ENCODE data around the gene IGF2BP2.
"Not testable (repeated sequence)": the region's sequence is repeated elsewhere in the genome, so short reads cannot be mapped to it uniquely, and the experiment has no call there.

IGF2BP2 gene

DNA sequence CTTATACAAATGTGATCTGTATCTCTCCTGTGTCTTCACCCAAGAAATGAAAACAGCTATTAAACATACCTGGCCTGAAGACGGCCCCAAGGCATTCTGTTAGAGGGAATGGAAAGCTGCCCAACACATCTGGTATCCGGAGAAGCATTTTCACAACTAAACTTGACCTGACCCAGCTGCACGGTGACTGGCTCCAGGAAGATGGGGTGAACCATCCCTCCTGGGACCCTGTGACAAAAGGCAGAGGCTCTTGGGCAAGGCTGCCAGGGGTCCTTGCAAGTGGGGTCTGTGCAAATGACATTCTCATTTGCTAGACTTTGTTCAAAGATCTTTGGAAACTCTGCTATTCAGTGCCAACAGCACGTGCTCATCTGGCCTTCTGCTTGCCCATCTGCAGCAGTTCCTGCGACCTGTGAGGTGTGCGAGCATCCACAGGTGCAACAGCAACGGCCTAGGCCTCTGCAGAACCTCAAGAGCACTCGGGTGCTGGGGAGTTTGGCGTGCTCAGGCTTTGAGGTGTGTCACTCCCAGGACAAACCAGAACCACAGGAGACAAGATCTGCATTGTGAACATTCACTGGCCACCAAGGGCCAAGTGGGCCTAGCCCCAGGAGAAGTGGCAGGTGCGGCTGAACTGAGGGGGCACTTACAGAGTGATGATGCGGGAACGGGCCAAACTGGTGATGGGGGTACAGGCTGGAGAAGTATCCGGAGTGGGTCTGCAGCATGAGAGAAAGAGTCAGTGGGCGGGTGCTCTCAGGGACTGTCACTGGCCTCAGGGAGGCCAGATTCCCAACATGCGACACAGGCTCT lies 166.9 kb downstream of the IGF2BP2 start:
- no peak for DNase-seq

DNA sequence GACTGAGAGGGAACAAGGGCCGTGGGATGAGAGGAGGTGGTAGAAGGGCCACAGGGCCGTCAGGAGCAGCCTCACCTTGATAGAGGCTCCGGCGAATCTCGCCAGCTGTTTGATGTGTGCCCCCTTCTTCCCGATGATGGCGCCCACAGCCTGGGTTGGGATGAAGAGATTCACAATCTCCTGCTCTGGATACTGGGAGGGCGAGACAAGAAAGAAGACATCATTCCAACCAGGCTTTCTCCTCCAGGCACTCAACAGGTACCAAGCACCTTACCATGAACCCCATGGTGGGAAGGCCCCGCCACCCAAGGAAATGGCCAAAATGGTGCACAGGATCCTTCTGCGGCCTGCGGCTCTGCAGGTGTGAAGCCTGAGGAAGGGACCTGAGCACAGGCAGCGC lies 167.6 kb downstream of the IGF2BP2 start:
- no peak for DNase-seq

DNA sequence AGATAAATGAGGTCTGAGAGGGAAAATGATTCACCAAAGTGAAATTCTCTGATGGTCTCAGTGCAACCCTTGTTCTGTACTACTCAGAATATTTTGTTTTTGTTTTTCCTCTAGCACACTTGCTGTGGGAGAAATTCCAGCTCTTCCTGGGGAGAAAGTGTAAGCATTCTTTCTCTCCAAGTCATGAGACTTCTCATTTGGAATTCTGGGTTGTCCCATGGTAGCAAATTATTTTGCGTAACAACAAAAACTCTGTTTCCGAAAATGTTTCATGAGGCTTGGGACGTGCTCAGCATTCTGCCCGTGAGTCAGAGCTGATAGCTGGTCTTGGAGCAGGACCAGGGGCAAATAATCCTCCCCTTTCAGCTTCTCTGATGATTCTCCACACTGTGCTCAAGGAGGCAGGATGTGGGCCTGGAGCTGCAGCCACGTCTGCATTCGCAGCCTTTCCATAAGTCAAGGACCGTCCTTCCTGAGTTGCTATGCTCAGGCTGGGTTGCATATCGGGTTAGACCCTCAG lies 168.5 kb downstream of the IGF2BP2 start:
- no peak for DNase-seq

DNA sequence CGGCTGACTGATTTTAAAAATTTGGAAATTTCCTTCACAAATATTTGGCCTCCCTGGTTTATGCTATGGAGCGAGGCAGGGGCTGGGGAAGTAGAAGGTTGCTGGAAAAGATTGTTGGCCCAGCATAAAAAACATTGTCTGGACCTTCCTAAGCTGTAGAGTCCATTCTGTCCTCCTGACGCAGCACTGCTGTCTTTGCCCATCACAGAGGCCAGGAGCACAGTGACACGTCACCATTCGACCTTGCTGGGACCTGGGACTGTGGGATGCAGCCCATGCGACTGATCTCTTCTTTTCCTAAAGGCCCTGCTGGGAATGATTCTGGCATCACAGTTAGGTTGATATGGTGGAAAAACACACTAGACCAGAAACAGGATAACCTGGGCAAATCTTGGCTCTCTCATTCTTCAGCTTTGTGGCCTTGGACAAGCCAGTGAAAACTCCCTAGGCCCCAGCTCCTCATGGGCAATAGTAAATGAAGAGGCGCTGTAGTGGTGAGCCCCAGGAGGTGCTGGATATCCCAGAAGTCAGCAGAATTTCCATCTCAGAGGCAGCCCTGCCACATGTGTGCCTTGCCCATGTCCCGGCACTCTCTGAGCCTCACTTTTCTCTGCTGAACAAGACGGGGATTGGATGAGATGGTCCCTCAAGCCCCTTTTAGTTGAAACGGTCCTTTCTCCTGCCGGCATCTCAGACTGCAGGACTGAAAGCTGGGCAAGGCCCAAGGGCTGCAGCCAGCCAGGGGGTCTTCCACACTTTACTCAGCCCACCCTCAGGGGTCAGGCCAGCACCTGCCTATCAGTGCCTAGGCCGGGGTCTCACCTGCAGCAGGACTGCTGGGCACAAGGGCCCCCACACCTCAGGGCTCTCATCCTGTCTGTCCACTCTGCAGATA lies 169.2 kb downstream of the IGF2BP2 start:
- DNase-seq = no peak

DNA sequence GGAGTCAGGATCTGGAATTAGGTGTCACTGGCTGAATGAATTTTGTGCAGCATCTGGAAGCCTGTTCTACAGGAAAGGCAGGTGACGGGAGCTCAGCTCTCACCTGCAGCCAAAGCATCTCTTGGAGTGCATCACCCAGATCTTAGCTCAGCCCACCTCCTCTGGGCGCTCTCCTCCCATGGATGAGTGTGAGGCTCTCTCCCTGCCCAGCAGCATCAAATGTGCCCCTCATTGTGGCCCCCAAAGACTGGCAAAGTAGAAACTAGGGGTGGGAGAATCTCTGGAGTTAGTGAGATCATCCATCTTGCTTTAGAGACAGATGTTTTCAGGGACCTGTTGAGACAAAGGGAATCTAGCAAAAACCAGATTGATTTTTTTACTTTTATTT lies 170.1 kb downstream of the IGF2BP2 start:
- DNase-seq = no peak

DNA sequence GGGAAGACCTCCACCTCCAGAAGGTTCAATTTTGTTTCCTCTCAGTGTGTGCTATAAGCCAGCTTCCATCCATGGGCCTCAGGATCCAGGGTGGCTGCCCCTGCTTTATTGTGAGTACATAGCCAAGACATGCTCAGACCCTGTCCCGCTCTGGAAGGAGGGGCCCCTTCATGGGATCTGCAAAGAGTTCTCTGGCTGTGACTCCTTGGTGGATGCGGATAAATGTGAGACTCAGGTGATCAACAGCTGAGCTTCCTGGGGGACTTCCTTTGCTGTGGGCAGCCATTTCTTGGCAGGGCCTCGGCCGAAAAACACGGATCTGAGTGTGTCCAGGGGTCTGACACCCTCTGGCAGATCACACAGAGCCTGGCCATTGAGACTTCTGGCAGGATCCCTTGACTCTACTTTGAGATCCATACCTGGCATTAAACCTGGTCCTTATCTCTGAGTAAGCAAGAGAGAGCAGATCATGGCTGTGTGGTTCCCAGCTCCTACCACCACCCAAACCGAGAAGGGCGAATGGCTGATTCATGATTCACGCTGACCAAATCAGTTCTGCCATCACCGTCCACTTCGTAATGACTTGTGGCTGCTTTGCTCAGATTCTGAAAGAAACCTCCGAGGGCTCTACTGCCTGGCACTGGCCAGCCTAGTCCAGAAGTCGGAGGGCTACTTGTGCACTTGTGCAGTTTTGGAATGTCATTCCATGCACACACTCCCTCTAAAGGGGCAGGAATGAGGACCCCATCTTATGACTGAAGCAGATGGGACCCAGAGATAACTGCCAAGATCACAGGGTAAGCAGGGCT lies 170.7 kb downstream of the IGF2BP2 start:
- DNase-seq = no peak

DNA sequence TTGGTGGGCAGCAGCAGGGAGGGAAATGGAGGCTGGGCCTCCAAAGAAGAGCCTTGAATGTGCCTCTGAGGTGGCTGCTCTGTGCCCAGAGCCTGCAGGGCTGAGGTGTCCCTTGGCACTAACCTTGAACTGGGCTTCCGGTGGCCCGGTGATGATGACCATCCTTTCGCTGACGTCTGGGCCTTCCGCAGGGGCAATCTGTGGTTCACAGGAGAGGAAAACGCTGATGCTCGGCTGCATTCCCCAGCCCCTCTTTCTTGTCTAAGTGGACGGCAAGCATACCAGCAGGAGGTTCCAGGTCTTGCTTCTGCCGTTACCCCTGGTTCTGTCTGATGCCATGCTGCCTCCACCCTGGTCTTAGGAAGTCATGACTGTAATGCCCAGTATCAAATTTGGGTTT lies 172.9 kb downstream of the IGF2BP2 start:
- no peak for DNase-seq

DNA sequence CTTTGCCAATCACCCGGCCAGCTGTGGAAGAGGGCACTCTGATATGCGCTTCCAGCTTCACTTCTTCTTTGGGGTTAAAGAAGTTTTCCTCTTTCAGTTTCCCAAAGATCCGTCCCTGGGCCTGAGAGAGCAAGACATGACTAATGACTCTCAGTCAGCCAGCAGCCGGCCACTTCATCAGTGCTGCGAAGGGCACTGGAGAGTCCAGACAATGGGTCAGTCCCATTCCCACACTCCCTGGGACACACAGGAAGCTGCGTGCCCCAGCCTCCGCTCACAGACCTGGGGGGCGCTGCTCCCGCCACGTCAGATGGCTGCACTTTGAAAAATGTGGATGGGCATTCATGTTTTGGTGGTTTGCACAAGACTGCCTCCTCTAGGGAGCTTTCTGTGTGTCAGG lies 175.4 kb downstream of the IGF2BP2 start:
- DNase-seq = peak in 1 of 2 donors; percentile 4

DNA sequence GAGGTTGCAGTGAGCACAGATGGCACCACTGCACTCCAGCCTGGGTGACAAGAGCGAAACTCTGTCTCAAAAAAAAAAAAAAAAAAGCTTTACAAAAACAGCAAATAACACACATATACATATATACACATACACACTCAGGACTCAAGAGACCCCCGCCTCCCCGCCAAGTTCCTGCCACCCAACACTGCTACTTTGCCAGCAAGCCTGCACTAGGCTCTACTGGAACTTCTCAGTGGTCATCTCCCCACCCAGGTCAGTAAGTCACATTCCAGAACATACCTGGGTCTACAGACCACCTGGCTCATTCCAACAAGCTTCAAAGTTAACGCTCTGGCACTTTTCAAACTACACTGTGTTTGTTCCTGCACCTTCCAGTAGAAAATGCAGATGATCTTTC lies 176.4 kb downstream of the IGF2BP2 start:
- DNase-seq = no peak

DNA sequence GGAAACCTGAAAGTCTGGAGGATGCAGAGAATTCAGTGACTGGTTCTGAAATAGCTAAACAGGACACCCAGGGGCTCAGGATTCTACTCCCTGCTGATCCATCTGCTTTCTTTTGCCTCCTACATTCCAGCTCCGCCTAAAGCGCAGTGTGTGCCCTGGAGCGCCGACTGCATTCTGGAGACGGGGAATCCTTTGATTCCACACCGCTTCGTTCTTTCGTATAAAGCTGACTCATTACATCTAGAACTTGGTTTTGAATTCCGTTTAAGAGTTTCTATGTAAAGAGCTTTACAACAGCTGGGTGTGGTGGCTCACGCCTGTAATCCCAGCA lies 177.0 kb downstream of the IGF2BP2 start:
- DNase-seq = no peak

DNA sequence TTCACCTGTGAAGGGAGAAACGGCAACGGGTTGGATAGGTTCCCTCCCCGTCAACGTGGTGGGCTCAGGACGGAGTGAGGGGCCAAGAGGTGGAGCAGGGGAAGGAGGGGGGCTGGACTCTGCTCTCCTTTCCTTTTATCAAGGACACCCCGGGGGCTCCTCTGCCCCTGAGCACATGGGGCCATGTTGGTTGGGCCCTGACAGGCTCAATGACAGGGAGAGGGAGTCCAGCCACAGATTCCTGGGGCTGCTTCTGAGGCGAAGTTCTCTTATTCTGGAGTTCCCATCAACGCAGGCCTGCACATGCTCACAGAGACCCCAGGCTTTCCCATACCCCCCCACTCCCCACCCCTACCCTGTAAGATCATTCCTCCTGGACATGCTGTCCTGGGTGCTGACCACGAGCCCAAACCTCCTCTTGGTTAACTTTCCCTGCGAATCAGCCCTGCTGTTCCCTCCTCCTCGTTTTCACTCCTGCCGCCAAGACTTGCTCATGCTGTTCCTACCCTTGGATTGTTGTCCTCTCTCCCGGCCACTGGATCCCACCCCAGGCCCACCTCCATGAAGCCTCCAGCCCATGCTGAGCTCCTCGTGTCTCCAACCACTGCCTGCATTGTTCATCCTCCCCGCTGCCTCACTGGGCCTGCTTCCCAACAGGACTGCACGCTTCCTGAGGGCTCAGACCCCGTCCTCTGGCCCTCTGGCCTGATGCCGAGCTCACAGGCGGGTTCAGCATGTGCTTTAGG lies 177.5 kb downstream of the IGF2BP2 start:
- DNase-seq = no peak

DNA sequence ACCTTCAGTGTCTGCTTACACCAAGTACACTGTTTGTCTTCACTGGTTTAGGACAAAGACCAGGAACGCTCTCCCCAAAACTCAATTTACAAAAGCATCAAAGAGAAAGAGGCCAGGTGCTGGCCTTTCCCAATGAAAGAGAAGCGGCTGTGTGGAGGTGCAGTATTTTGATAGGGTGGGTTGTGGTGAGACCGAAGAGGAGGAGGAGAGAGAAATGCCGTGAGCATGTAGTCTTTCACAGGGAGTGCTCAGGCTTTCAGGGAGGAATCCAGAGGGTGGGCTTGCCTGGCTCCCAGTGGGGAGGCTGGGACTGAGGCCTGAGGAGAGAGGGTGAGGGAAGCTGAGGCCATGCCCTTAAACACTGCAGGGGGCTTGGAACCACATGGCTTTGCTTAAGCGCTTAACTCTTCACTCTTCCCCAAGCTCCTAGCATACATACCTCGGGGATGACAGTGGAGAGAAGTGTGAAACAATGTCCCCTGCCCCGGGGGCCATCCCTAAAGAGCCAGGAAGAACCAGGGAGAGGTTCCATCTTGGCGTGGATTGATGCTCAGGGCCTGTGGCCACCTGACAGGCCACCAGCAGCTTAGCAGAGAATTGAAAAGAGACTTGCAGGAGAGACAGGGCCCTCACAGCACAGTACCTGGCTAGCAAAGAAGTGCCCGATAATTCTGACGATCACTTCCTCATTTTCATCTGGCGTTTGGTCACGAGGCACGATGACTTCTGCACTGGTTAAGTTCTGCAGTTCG lies 178.3 kb downstream of the IGF2BP2 start:
- no peak for DNase-seq

DNA sequence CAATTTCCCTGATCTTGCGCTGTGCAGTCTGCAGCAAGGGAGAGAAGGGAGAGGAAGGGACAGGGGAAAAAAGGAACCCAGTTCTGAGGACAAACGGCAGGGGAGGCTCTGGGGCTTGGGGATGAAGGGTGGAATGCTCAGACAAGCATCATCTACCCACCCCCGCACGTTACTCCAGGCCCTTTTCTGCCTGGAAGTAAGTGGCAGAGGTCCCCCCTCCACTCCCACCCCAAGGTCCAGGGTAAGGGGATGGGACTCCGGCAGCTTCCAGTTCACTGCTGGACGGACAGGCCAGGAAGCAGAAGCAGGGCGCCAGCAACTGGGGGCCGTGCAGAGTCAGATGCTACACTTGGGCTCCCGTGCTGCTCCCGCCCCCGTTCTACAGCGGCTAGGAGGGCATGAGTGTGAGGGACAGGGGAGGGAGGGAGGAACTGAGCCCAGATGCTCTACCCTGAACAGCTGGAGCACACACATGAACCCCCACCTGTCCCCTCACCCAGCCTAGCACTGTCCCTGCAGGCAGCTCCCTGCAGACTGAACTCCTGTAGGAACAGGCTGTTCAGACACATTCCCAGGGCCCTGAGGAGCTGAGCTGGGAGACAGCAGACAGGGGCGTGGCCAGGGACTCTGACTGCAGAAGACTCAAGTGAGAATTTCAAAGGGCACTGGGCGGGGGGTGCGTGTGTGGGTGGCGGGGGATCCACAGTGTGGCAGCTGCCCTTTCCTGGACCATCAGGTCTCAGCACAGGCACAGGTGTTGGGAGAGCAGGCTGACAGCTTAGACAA lies 179.1 kb downstream of the IGF2BP2 start:
- no peak for DNase-seq

DNA sequence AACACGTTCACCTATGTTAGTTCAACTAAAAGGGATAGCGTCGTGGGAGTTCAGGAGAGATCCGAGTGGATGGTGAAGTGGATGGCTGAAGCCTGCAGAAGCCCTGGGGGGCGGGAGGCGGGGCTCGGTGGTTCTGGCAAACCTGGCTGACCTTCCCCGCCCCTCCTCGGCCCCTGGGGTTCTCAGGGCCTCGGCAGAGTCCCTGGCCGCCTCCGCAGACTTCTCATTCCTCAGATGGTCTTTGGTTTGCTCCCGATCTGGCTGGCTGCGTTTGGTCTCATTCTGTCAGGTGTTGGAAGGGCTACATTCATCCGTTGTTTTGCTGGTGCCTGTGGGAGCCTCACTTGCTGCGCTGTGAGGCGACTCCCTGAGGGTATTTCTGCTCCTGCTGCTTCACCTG lies 179.7 kb downstream of the IGF2BP2 start:
- not testable (repeated sequence) for DNase-seq

DNA sequence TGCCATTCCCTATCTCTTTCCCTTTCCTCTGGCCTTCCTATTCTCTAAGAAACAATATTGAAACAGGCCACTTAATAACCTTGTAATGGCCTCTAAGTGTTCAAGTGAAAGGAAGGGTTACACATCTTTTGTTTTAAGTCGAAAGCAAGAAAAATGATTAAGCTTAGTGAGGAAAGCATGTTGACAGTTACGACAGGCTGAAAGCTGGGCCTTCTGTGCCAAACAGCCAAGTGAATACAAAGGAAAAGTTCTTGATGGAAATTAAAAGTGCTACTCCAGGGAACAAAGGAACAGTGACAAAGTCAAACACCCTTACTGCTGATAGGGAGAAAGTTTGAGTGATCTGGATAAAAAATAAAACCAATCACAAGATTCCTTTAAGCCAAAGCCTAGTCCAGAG lies 184.5 kb downstream of the IGF2BP2 start:
- no peak for DNase-seq

DNA sequence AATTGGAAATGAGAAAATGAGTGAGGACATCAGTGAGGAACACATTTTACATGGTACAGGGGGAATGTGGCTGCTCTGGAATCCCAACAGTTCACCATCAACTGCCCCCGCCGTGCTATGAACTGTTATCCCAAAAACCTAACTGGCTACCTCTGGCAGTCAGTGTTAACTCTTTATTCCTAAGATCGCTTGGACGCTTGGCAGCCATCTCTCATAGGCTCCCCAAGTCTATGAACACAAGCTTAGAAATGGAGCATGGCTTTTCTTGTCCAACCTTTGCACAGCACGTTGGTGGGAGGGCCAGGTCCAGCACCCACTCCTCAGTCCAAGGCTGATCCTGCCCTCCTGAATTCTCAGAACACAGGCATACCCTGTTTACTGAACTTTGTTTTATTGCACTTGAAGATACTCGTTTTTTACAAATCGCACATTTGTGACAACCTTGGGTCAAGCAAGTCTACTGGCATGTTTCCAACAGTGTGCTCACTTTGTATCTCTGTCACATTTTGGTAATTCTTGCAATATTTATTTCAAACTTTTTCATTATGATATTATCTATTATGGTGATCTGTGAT lies 185.1 kb downstream of the IGF2BP2 start:
- no peak for DNase-seq

DNA sequence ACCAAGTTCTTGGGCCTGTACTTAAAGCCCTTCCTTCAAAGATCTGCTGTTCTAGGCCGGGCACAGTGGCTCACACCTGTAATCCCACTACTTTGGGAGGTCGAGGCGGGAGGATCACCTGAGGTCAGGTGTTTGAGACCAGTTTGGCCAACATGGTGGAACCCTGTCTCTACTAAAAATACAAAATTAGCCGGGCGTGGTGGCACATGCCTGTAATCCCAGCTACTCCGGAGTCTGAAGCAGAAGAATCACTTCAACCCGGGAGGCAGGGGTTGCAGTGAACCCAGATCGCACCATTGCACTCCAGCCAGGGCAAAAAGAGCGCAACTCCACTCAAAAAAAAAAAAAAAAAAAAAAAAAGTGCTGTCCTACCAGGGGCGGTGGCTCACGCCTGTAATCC lies 186.2 kb downstream of the IGF2BP2 start:
- DNase-seq = not testable (repeated sequence)

DNA sequence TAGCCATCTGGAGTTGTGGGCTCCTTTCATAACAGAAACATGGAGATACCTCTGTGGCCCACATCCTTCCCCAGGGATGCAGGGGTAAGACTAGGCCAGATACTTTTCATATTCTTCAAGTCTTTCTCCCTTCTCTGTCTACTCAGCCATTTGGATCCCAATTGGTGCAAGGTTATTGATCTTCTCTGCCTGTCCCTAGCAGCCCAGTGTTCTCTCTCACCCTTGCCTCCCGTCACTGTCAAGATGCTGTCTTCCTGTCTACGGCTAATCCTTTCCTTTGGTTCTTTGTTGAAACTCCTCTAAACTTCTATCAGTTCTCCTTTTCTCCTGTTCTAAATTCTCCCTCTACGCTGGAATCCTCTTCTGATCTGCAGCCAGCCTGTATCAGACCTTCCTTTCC lies 187.5 kb downstream of the IGF2BP2 start:
- DNase-seq = no peak

DNA sequence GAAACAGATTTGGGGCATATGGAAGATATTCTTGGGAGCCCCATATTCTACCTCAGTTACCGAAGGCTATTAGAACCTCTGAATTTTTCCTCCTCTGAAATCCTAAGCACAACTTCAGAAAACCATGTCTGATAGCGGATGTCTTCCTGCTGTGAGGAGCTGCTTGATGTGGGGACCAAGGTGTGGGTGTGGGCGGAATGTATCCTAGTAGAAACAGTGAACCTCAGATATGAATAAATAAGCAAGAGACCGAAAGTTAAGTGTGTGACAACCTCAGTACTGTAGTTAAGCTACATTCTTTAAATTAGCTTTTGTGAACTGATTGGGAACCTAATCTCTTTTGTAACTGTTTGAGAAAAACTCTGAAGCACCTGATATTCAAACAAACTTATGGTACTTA lies 191.8 kb downstream of the IGF2BP2 start:
- DNase-seq = no peak

DNA sequence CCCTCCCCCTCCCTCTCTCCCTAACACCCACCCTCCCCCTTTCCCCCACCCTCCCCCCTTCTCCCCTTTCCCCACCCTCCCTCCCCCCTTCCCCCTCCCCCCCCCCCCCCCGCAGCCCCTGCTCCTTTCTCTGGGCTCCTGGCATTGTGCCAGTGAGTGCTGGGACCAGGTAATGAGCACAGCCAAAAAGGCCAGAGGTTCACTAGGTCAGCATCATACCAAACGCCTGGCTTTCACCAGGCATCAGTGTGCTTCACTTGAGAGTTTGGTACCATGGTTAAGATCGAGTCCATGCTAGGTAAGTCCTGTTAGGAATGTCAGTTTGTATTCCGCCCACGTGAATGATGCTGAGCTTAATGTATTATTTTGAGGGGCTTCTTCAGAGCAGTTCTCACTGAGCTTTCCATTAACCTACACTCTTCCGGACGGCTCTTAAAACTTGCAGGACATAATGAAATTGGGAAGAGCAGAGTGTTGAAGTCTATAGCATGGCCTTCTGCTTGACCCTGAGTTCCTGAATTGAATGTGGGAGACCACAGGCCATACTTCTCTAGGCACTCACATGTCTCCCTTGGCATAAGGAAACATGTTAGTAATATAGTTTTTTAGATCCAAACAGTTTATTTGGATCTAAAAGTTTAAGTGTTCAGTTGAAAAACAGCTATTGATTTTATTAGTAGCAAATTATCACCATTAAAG lies 193.2 kb downstream of the IGF2BP2 start:
- no peak for DNase-seq

Measured in inflammatory macrophage treated with lipopolysaccharide for 1 hour (primary cell).